IPS DF 4.7 (cell line): ENCODE measurements around the gene FUT4.
"Not testable (repeated sequence)": the region's sequence is repeated elsewhere in the genome, so short reads cannot be mapped to it uniquely, and the experiment has no call there.

ENCODE experiments used
- DNase-seq: peaks from one replicate; pipeline ENCODE4 v3.0.0-alpha.2; 2013; ENCODE audit warnings: low spot score; ENCODE audit errors: extremely low read depth

The FUT4 gene

GRCh38 chr11:94543695-94544645 is at the start of gene FUT4:
Gene FUT4, plus strand, starts transcription at chr11:94543921. Its CDS starts 213 bp downstream, at chr11:94544134.
- DNase-seq: no peak

- no peak for DNase-seq
Measured at GRCh38 chr11:94494126-94494680, 49.5 kb upstream of the FUT4 start.

GRCh38 chr11:94500181-94500580 is 43.5 kb upstream of the FUT4 start:
- no peak for DNase-seq

- DNase-seq: no peak
Measured at GRCh38 chr11:94501522-94501921, 42.2 kb upstream of the FUT4 start.

GRCh38 chr11:94504689-94505293 is 38.9 kb upstream of the FUT4 start:
- no peak for DNase-seq

GRCh38 chr11:94506513-94506912 is 37.2 kb upstream of the FUT4 start:
- DNase-seq: not testable (repeated sequence)

- no peak for DNase-seq
Measured at GRCh38 chr11:94507485-94507884, 36.2 kb upstream of the FUT4 start.

- DNase-seq: no peak
Measured at GRCh38 chr11:94511932-94512781, 31.6 kb upstream of the FUT4 start, which contains the start of gene C11orf97. Gene C11orf97, plus strand, starts transcription at chr11:94512461. Its CDS starts 68 bp downstream, at chr11:94512529.

GRCh38 chr11:94513091-94513490 is 30.6 kb upstream of the FUT4 start:
- no peak for DNase-seq

GRCh38 chr11:94515398-94515797 is 28.3 kb upstream of the FUT4 start:
- DNase-seq: no peak

- no peak for DNase-seq
Measured at GRCh38 chr11:94516725-94517124, 27.0 kb upstream of the FUT4 start.

GRCh38 chr11:94518300-94518699 is 25.4 kb upstream of the FUT4 start:
- DNase-seq: no peak

GRCh38 chr11:94519478-94520084 is 24.1 kb upstream of the FUT4 start:
- DNase-seq: no peak

- DNase-seq: no peak
Measured at GRCh38 chr11:94521684-94522083, 22.0 kb upstream of the FUT4 start.

GRCh38 chr11:94524341-94524740 is 19.4 kb upstream of the FUT4 start:
- no peak for DNase-seq

GRCh38 chr11:94525546-94526324 is 18.0 kb upstream of the FUT4 start:
- no peak for DNase-seq

- no peak for DNase-seq
Measured at GRCh38 chr11:94526645-94527438, 16.9 kb upstream of the FUT4 start.

GRCh38 chr11:94528551-94528950 is 15.2 kb upstream of the FUT4 start:
- DNase-seq: no peak

GRCh38 chr11:94532211-94532610 is 11.5 kb upstream of the FUT4 start:
- no peak for DNase-seq
